Suppressor macrophage treated with lipopolysaccharide for 4 hours (primary cell): Measurements from ENCODE around the gene MAP3K5.
A peak's percentile ranks its signal among the peaks of the same experiment; 100 is the strongest.

Experiments
- DNase-seq: peaks from one replicate; pipeline ENCODE4 v3.0.0-alpha.2; 2020

MAP3K5 gene

GRCh38 chr6:136749359-136749997, 42.8 kb downstream of the MAP3K5 start:
- DNase-seq, result no peak

GRCh38 chr6:136747507-136747906, 44.8 kb downstream of the MAP3K5 start:
- peak; percentile 10 for DNase-seq

- no peak for DNase-seq
Measured at GRCh38 chr6:136745300-136745699, 47.0 kb downstream of the MAP3K5 start.

GRCh38 chr6:136744889-136745288, 47.4 kb downstream of the MAP3K5 start:
- no peak for DNase-seq

- DNase-seq, result no peak
Measured at GRCh38 chr6:136742125-136742524, 50.2 kb downstream of the MAP3K5 start.

GRCh38 chr6:136740050-136740974, 52.0 kb downstream of the MAP3K5 start:
- DNase-seq, result no peak

- no peak for DNase-seq
Measured at GRCh38 chr6:136739501-136739900, 52.8 kb downstream of the MAP3K5 start.

- no peak for DNase-seq
Measured at GRCh38 chr6:136739071-136739470, 53.2 kb downstream of the MAP3K5 start.

- no peak for DNase-seq
Measured at GRCh38 chr6:136738692-136739057, 53.6 kb downstream of the MAP3K5 start.

GRCh38 chr6:136737871-136738691, 54.2 kb downstream of the MAP3K5 start:
- peak; percentile 43 for DNase-seq

- DNase-seq, result no peak
Measured at GRCh38 chr6:136737374-136737844, 54.9 kb downstream of the MAP3K5 start.

GRCh38 chr6:136736281-136736960, 55.9 kb downstream of the MAP3K5 start:
- no peak for DNase-seq

GRCh38 chr6:136734977-136735376, 57.3 kb downstream of the MAP3K5 start:
- no peak for DNase-seq

- no peak for DNase-seq
Measured at GRCh38 chr6:136732889-136733288, 59.4 kb downstream of the MAP3K5 start.

- no peak for DNase-seq
Measured at GRCh38 chr6:136729832-136730231, 62.4 kb downstream of the MAP3K5 start.

- DNase-seq, result no peak
Measured at GRCh38 chr6:136728976-136729515, 63.2 kb downstream of the MAP3K5 start.

- peak; percentile 15 for DNase-seq
Measured at GRCh38 chr6:136728033-136728939, 64.0 kb downstream of the MAP3K5 start.

GRCh38 chr6:136726837-136727557, 65.3 kb downstream of the MAP3K5 start:
- DNase-seq, result no peak

GRCh38 chr6:136725124-136725523, 67.2 kb downstream of the MAP3K5 start:
- no peak for DNase-seq

GRCh38 chr6:136723780-136724179, 68.5 kb downstream of the MAP3K5 start:
- peak; percentile 39 for DNase-seq

- no peak for DNase-seq
Measured at GRCh38 chr6:136721467-136721866, 70.8 kb downstream of the MAP3K5 start.
